ENCODE data around the gene HNF1B.

- TF ChIP-seq, protein P1, sequence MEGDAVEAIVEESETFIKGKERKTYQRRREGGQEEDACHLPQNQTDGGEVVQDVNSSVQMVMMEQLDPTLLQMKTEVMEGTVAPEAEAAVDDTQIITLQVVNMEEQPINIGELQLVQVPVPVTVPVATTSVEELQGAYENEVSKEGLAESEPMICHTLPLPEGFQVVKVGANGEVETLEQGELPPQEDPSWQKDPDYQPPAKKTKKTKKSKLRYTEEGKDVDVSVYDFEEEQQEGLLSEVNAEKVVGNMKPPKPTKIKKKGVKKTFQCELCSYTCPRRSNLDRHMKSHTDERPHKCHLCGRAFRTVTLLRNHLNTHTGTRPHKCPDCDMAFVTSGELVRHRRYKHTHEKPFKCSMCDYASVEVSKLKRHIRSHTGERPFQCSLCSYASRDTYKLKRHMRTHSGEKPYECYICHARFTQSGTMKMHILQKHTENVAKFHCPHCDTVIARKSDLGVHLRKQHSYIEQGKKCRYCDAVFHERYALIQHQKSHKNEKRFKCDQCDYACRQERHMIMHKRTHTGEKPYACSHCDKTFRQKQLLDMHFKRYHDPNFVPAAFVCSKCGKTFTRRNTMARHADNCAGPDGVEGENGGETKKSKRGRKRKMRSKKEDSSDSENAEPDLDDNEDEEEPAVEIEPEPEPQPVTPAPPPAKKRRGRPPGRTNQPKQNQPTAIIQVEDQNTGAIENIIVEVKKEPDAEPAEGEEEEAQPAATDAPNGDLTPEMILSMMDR (IDR thresholded peaks at IDR 0.05), result peak in 2 of 4 experiments; percentile 19 to 22
- TF ChIP-seq POLR2A (IDR thresholded peaks at IDR 0.05), result peak; percentile 20 to 64
These were observed 101.6 kb downstream of the HNF1B start, which contains the start of gene DDX52 for GRCh38 chr17:37643118-37643766.

Data from uterus (tissue), 2 donors.